Epithelial cell of esophagus (primary cell): Measurements from ENCODE around the gene PRRT3.
"Not testable (repeated sequence)": the region's sequence is repeated elsewhere in the genome, so short reads cannot be mapped to it uniquely, and the experiment has no call there.

Experiments
- DNase-seq: peaks from one replicate; pipeline ENCODE4 v3.0.0; 2010; ENCODE audit warnings: low read depth
- H3K4me3 ChIP-seq: 2 replicates; pipeline ENCODE4 v1.5.1; 2011; ENCODE audit warnings: mild to moderate bottlenecking, low read length, control low read depth
- CTCF ChIP-seq: IDR thresholded peaks from 2 replicates; pipeline ENCODE4 v1.5.1; 2011; ENCODE audit warnings: low read depth, mild to moderate bottlenecking, low read length, control low read depth, inconsistent platforms; ENCODE audit not compliant: insufficient read depth; ENCODE audit errors: missing control alignments

Gene PRRT3

GRCh38 chr3:9903904-9904303 is 48.3 kb downstream of the PRRT3 start:
- H3K4me3 ChIP-seq, result peak overlapping the region; percentile 86
- no peak for TF ChIP-seq CTCF
- DNase-seq, result no peak

GRCh38 chr3:9903238-9903624 is 49.0 kb downstream of the PRRT3 start:
- TF ChIP-seq CTCF, result no peak
- H3K4me3 ChIP-seq, result peak overlapping the region; percentile 86
- peak; percentile 31 for DNase-seq

- peak within 1 kb of the TSS; percentile 86 for H3K4me3 ChIP-seq
- DNase-seq, result peak; percentile 60
- no peak for TF ChIP-seq CTCF
Observed at GRCh38 chr3:9902372-9903237, 49.6 kb downstream of the PRRT3 start, which contains the start of gene IL17RE. IL17RE (plus strand) TSS chr3:9902848; CDS start chr3:9902933, 85 bp downstream.

GRCh38 chr3:9901967-9902366 is 50.2 kb downstream of the PRRT3 start:
- TF ChIP-seq CTCF, result no peak
- DNase-seq, result no peak
- H3K4me3 ChIP-seq, result no peak overlapping the region

GRCh38 chr3:9900965-9901415 is 51.2 kb downstream of the PRRT3 start:
- H3K4me3 ChIP-seq, DNase-seq: not testable (repeated sequence)

GRCh38 chr3:9899289-9899791 is 52.9 kb downstream of the PRRT3 start:
- no peak overlapping the region for H3K4me3 ChIP-seq
- DNase-seq, result no peak
- TF ChIP-seq CTCF, result no peak

- DNase-seq, result no peak
- H3K4me3 ChIP-seq, result no peak overlapping the region
- no peak for TF ChIP-seq CTCF
Observed at GRCh38 chr3:9898467-9899241, 53.6 kb downstream of the PRRT3 start.
